Measurements from ENCODE around the gene MKNK2. TPM values are rescaled to one million over a fixed set of nuclear protein-coding genes. Genes with fewer than 3 reads are reported as not detected.
"Not testable (repeated sequence)": the region's sequence is repeated elsewhere in the genome, so short reads cannot be mapped to it uniquely, and the experiment has no call there.

The MKNK2 gene
- total RNA-seq, 1 donor from 2014 or later: 166 TPM

DNA sequence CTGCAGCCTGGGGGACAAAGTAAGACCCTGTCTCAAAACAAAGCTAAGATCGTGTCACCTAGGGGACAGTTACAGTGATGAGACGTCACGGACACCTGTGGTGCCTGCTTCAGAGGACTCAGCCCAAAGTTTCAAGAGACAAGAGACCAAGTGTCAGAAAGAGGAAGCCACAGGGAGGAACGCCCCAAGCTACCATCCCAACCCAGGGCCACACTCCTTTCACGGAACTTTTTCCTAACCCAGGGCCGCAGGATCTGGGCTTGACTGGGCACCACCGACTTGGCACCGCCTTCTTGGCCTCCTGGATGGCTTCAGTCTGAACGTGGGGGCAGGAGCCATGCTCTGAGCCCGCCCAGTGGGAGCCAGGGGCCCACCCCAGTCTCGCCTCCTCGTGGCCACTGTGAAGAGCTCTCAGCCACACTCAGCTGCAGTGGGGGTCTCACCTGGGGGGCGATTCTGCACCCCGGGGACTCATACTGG is 36.6 kb upstream of the MKNK2 start:
- Mint-ChIP-seq H3K27me3 (ENCODE audit: insufficient read depth) (peaks cover 2% of the 10 kb centered on the region), H3K27ac (peak overlapping the region; percentile 94), H3K36me3 (ENCODE audit: low read depth) (peaks cover 31% of the 10 kb centered on the region), H3K4me1 (ENCODE audit: low read depth) (peaks cover 63% of the 10 kb centered on the region), H3K4me3 (peak overlapping the region; percentile 59), H3K9me3 (no peaks in the 10 kb centered on the region)
- no peak for DNase-seq (ENCODE audit: low spot score)
- intact Hi-C loops (cut with micrococcal nuclease): no loop called here

DNA sequence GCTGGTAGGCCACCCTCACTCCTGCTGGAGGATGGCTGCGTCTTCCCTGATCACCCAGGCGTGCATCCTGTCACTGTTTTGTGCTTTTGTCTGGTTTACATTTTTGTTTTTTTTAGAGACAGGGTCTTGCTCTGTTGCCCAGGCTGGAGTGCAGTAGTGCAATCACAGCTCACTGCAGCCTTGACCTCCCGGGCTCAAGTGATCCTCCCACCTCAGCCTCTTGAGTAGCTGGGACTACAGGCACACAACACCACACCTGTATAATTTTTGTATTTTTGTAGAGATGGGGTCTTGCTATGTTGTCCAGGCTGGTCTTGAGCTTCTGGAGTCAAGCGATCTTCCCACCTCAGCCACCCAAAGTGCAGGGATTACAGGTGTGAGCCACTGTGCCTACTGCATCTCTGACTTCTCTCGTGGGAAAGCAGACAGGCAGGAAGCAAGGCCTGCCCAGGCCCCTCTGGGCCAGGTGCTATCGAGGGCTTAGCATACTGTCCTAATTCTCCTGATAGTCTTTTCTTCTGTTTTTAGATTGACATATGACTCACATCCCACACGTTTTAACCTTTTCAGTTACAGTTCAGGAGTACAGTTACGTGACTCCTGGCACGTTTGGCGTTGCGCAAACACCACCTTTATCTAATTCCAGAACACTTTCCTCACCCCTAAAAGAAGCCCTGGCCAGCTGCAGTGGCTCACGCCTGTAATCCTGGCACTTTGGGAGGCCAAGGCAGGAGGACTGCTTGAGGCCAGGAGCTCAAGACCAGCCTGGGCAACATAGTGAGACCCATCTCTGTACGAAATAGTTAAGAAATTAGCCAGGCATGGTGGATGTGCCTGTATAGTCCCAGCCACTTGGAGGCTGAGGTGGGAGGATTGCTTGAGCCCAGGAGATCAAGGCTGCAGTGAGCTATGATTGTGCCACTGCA is 35.9 kb upstream of the MKNK2 start:
- intact Hi-C loops (cut with micrococcal nuclease); DNase-seq (ENCODE audit: low spot score); H3K27me3 Mint-ChIP-seq (ENCODE audit: insufficient read depth); H3K9me3 Mint-ChIP-seq: not testable (repeated sequence)
- H3K4me3 Mint-ChIP-seq: peak overlapping the region; percentile 59
- peak overlapping the region; percentile 94 for H3K27ac Mint-ChIP-seq
- peaks cover 37% of the 10 kb centered on the region for H3K36me3 Mint-ChIP-seq (ENCODE audit: low read depth)
- H3K4me1 Mint-ChIP-seq (ENCODE audit: low read depth): peaks cover 66% of the 10 kb centered on the region

- Mint-ChIP-seq H3K27me3 (ENCODE audit: insufficient read depth) (peaks cover 2% of the 10 kb centered on the region), H3K4me3 (peak overlapping the region; percentile 94), H3K27ac (peak overlapping the region; percentile 96), H3K36me3 (ENCODE audit: low read depth) (peaks cover 43% of the 10 kb centered on the region), H3K9me3 (no peaks in the 10 kb centered on the region), H3K4me1 (ENCODE audit: low read depth) (peaks cover 69% of the 10 kb centered on the region)
- DNase-seq (ENCODE audit: low spot score): peak; percentile 96
- intact Hi-C loops (cut with micrococcal nuclease): loop anchor here (1.0 kb wide), 5 partner anchors 11 to 66 kb away; partner anchors contain the start of genes AP3D1, IZUMO4 and MOB3A
These were observed 34.1 kb upstream of the MKNK2 start for GRCh38 chr19:2084993-2085720.

DNA sequence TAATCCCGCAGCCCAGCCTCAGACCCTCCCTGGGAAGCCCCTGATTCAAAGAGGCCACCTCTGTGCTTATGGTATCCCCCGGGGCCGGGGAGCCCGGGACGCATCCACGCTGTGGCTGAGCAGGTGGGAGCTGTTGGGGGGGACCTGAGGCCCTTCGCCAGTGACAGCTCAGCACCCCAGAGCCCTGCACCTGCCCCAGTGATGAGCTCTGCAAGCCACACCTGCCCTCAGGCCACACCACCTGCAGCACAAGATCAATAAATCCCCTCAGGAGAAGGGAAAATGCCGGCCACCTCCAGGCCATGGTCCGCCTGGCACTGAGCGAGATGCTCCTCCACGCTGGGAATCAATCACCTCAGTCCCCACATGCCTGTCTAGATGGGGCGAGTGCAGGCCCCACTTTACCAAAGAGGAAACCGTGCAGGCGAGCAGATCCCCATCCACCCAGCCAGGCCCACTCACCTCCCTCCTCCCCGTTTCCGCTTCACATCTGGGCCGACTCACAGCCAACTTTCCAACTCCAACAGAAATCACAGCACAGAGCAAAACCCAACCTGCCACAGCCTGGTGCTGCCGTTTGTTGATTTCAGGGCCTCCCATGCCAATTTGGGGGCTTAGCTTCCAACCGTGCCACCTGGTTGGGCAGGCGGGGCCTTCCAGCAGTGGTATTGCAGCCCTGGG is 32.3 kb upstream of the MKNK2 start:
- peaks cover 2% of the 10 kb centered on the region for H3K27me3 Mint-ChIP-seq (ENCODE audit: insufficient read depth)
- peak overlapping the region; percentile 96 for H3K27ac Mint-ChIP-seq
- peak; percentile 60 for DNase-seq (ENCODE audit: low spot score)
- peak overlapping the region; percentile 94 for H3K4me3 Mint-ChIP-seq
- H3K9me3 Mint-ChIP-seq: no peaks in the 10 kb centered on the region
- intact Hi-C loops (cut with micrococcal nuclease): loop anchor here (2.0 kb wide), 1 partner anchor 15 kb away; no protein-coding TSS in a partner anchor
- peaks cover 65% of the 10 kb centered on the region for H3K4me1 Mint-ChIP-seq (ENCODE audit: low read depth)
- H3K36me3 Mint-ChIP-seq (ENCODE audit: low read depth): peaks cover 47% of the 10 kb centered on the region

- Mint-ChIP-seq H3K9me3 (no peaks in the 10 kb centered on the region), H3K36me3 (ENCODE audit: low read depth) (peaks cover 47% of the 10 kb centered on the region), H3K4me3 (peak overlapping the region; percentile 94), H3K27me3 (ENCODE audit: insufficient read depth) (peaks cover 2% of the 10 kb centered on the region), H3K27ac (peak overlapping the region; percentile 96), H3K4me1 (ENCODE audit: low read depth) (peaks cover 54% of the 10 kb centered on the region)
- peak; percentile 53 for DNase-seq (ENCODE audit: low spot score)
- intact Hi-C loops (cut with micrococcal nuclease): loop anchor here (1.0 to 2.0 kb wide), 2 partner anchors 13 to 21 kb away; no protein-coding TSS in a partner anchor
These were observed 31.1 kb upstream of the MKNK2 start for GRCh38 chr19:2081873-2082810.

DNA sequence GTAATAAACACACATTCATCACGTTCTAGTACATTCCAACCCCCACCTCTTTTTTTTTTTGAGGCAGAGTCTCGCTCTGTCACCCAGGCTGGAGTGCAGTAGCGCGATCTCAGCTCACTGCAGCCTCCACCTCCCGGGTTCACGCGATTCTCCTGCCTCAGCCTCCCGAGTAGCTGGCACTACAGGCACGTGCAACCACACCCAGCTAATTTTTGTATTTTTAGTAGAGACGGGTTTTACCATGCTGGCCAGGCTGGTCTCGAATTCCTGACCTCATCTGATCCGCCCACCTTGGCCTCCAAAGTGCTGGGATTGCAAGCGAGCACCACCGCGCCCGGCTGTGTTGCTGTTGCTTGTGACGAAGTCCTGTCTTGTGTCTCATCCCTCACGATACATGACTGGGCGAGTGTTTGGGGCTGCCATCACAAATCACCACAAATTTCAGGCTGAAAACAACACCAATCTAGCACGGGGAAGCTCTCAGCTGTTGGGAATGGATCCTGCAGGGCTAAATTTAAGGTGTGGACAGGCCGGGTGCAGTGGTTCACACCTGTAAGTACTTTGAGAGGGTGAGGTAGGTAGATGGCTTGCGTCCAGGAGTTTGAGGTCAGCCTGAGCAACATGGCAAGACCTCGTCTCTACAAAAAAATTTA is 29.4 kb upstream of the MKNK2 start:
- intact Hi-C loops (cut with micrococcal nuclease): no loop called here
- H3K27ac Mint-ChIP-seq: peak overlapping the region; percentile 78
- peaks cover 2% of the 10 kb centered on the region for H3K27me3 Mint-ChIP-seq (ENCODE audit: insufficient read depth)
- H3K9me3 Mint-ChIP-seq: no peaks in the 10 kb centered on the region
- H3K4me1 Mint-ChIP-seq (ENCODE audit: low read depth): peaks cover 44% of the 10 kb centered on the region
- H3K4me3 Mint-ChIP-seq: peak overlapping the region; percentile 78
- H3K36me3 Mint-ChIP-seq (ENCODE audit: low read depth): peaks cover 48% of the 10 kb centered on the region
- DNase-seq (ENCODE audit: low spot score): no peak

GRCh38 chr19:2079865-2080301 is 28.8 kb upstream of the MKNK2 start:
- peaks cover 39% of the 10 kb centered on the region for H3K4me1 Mint-ChIP-seq (ENCODE audit: low read depth)
- no peak for DNase-seq (ENCODE audit: low spot score)
- no peaks in the 10 kb centered on the region for H3K9me3 Mint-ChIP-seq
- peak overlapping the region; percentile 78 for H3K4me3 Mint-ChIP-seq
- H3K27ac Mint-ChIP-seq: peak overlapping the region; percentile 78
- H3K27me3 Mint-ChIP-seq (ENCODE audit: insufficient read depth): no peaks in the 10 kb centered on the region
- intact Hi-C loops (cut with micrococcal nuclease): no loop called here
- peaks cover 45% of the 10 kb centered on the region for H3K36me3 Mint-ChIP-seq (ENCODE audit: low read depth)

GRCh38 chr19:2079076-2079864 is 28.2 kb upstream of the MKNK2 start:
- DNase-seq (ENCODE audit: low spot score): no peak
- intact Hi-C loops (cut with micrococcal nuclease): no loop called here
- H3K4me3 Mint-ChIP-seq: peak overlapping the region; percentile 78
- peaks cover 45% of the 10 kb centered on the region for H3K36me3 Mint-ChIP-seq (ENCODE audit: low read depth)
- H3K4me1 Mint-ChIP-seq (ENCODE audit: low read depth): peaks cover 39% of the 10 kb centered on the region
- H3K27ac Mint-ChIP-seq: peak overlapping the region; percentile 78
- no peaks in the 10 kb centered on the region for H3K9me3 Mint-ChIP-seq
- no peaks in the 10 kb centered on the region for H3K27me3 Mint-ChIP-seq (ENCODE audit: insufficient read depth)

- Mint-ChIP-seq H3K9me3 (no peaks in the 10 kb centered on the region), H3K27ac (no peak overlapping the region), H3K36me3 (ENCODE audit: low read depth) (peaks cover 42% of the 10 kb centered on the region), H3K4me3 (no peak overlapping the region), H3K4me1 (ENCODE audit: low read depth) (peaks cover 33% of the 10 kb centered on the region), H3K27me3 (ENCODE audit: insufficient read depth) (no peaks in the 10 kb centered on the region)
- no peak for DNase-seq (ENCODE audit: low spot score)
- intact Hi-C loops (cut with micrococcal nuclease): no loop called here
These were observed 27.0 kb upstream of the MKNK2 start for GRCh38 chr19:2077833-2078619.

DNA sequence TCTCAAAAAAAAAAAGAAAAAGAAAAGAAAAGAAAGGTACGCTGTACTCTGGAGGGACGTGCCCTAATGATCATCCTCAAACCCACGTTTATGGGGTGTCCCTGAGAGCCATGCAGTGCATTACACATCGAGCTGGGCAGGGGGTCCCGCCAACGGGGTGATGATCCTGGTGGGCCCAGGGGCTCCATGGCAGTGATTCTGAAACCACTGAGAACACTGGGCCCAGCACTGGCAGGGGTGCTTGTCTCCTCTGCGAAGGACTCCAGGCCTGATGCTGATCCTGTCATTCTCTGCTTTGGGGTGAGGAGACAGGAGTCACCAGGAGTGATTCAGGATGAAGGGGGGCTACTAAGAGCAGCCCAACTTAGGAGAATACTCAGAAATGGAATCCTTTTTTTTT is 26.4 kb upstream of the MKNK2 start:
- no peak for DNase-seq (ENCODE audit: low spot score)
- Mint-ChIP-seq H3K27ac (no peak overlapping the region), H3K4me3 (no peak overlapping the region), H3K4me1 (ENCODE audit: low read depth) (peaks cover 29% of the 10 kb centered on the region), H3K9me3 (no peaks in the 10 kb centered on the region), H3K36me3 (ENCODE audit: low read depth) (peaks cover 40% of the 10 kb centered on the region), H3K27me3 (ENCODE audit: insufficient read depth) (no peaks in the 10 kb centered on the region)
- intact Hi-C loops (cut with micrococcal nuclease): no loop called here

Data from activated T-helper 1 cell treated with anti-CD3 and anti-CD28 coated beads, Interleukin-12 subunit alpha, Interleukin-12 subunit beta, Interleukin-2, Interleukin-4 antibody, amounts not matched to agents 30 ng/mL and 10 ng/mL and 1 ng/mL, durations not matched to agents 14 hours and 24 hours and 36 hours (primary cell).